HEK293 (cell line): Measurements from ENCODE around the gene RRAS.

Source experiments
- CTCF ChIA-PET: fragments of 350-600 bp; formaldehyde crosslinking; extraction: SDS; loops from one replicate; lab custom pipeline; 2021; ENCODE audit warnings: antibody characterized with exemption; lab: Yijun Ruan, JAX
- POLR2A ChIA-PET: fragments of 300-600 bp; formaldehyde crosslinking; extraction: SDS; loops from one replicate; lab custom pipeline; 2020; ENCODE audit warnings: antibody characterized with exemption, inconsistent platforms; lab: Yijun Ruan, JAX
- H3K27ac ChIP-seq: fragments of 200-500 bp; sonication (Bioruptor generic); 2 replicates; pipeline ENCODE4 v1.5.1; 2014; ENCODE audit warnings: low read depth, low read length, control low read depth, inconsistent platforms; ENCODE audit errors: extremely low read depth
- H3K36me3 ChIP-seq, 2 experiments: fragments of 200-500 bp in 1 of 2; sonication (Bioruptor generic) in 1 of 2; 1 replicate in 1 of 2; 2 replicates in 1 of 2; pipeline ENCODE4 v1.5.1; 2014 to 2017; ENCODE audit warnings: inconsistent platforms in 2 of 2, low read length in 2 of 2; ENCODE audit not compliant: control insufficient read depth in 2 of 2, insufficient read depth in 1 of 2
- H3K4me1 ChIP-seq: fragments of 200-500 bp; sonication (Bioruptor generic); 2 replicates; pipeline ENCODE4 v1.5.1; 2014; ENCODE audit warnings: mild to moderate bottlenecking, low read length, inconsistent platforms; ENCODE audit not compliant: control insufficient read depth, insufficient read depth
- H3K4me3 ChIP-seq: 2 replicates; pipeline ENCODE4 v1.5.1; 2011; ENCODE audit warnings: low read depth, mild to moderate bottlenecking, control low read depth, low read length, moderate library complexity
- H3K9me3 ChIP-seq: fragments of 200-500 bp; sonication (Bioruptor generic); 2 replicates; pipeline ENCODE4 v1.5.1; 2014; ENCODE audit warnings: low read depth, low read length, inconsistent platforms; ENCODE audit not compliant: control insufficient read depth, insufficient read depth
- EGR2 ChIP-seq: fragments of 450-650 bp; formaldehyde crosslinking; IDR thresholded peaks from 2 replicates; pipeline ENCODE4 v1.5.1; 2016; ENCODE audit warnings: low read depth, missing biosample characterization, missing genetic modification characterization
- PRDM1 ChIP-seq: fragments of 450-650 bp; formaldehyde crosslinking; IDR thresholded peaks from 2 replicates; pipeline ENCODE4; 2016; ENCODE audit warnings: missing biosample characterization, missing genetic modification characterization
- SCRT1 ChIP-seq: fragments of 450-650 bp; formaldehyde crosslinking; IDR thresholded peaks from 2 replicates; pipeline ENCODE4 v1.5.1; 2016; ENCODE audit warnings: missing biosample characterization, missing genetic modification characterization, borderline replicate concordance
- ZFHX2 ChIP-seq: fragments of 450-650 bp; formaldehyde crosslinking; conservative IDR thresholded peaks from 2 replicates; pipeline ENCODE4 v1.5.1; 2016; ENCODE audit warnings: missing biosample characterization, missing genetic modification characterization
- ZNF132 ChIP-seq: fragments of 450-650 bp; formaldehyde crosslinking; IDR thresholded peaks from 2 replicates; pipeline ENCODE4 v1.5.1; 2017; ENCODE audit warnings: missing biosample characterization, missing genetic modification characterization, borderline replicate concordance
- ZNF2 ChIP-seq: fragments of 450-650 bp; formaldehyde crosslinking; IDR thresholded peaks from 2 replicates; pipeline ENCODE4 v1.5.1; 2016; ENCODE audit warnings: missing biosample characterization, missing genetic modification characterization
- ZNF202 ChIP-seq: fragments of 450-650 bp; formaldehyde crosslinking; IDR thresholded peaks from 2 replicates; pipeline ENCODE4 v1.5.1; 2016; ENCODE audit warnings: missing biosample characterization, missing genetic modification characterization, borderline replicate concordance
- ZNF341 ChIP-seq: fragments of 450-650 bp; formaldehyde crosslinking; IDR thresholded peaks from 2 replicates; pipeline ENCODE4; 2016; ENCODE audit warnings: low read depth, missing biosample characterization, missing genetic modification characterization
- ZNF623 ChIP-seq: fragments of 450-650 bp; formaldehyde crosslinking; IDR thresholded peaks from 2 replicates; pipeline ENCODE4 v1.5.1; 2016; ENCODE audit warnings: missing biosample characterization, missing genetic modification characterization
- TF ChIP-seq, protein P1 (sequence below): fragments of 450-650 bp; formaldehyde crosslinking; IDR thresholded peaks from 2 replicates; pipeline ENCODE4 v1.5.1; 2016; ENCODE audit warnings: missing biosample characterization, missing genetic modification characterization
- TF ChIP-seq, protein P2 (sequence below): fragments of 450-650 bp; formaldehyde crosslinking; IDR thresholded peaks from 2 replicates; pipeline ENCODE4 v1.5.1; 2017; ENCODE audit warnings: missing biosample characterization, missing genetic modification characterization
- TF ChIP-seq, protein P3 (sequence below): fragments of 450-650 bp; formaldehyde crosslinking; IDR thresholded peaks from 2 replicates; pipeline ENCODE4 v1.5.1; 2017; ENCODE audit warnings: missing biosample characterization, missing genetic modification characterization

The RRAS gene

DNA sequence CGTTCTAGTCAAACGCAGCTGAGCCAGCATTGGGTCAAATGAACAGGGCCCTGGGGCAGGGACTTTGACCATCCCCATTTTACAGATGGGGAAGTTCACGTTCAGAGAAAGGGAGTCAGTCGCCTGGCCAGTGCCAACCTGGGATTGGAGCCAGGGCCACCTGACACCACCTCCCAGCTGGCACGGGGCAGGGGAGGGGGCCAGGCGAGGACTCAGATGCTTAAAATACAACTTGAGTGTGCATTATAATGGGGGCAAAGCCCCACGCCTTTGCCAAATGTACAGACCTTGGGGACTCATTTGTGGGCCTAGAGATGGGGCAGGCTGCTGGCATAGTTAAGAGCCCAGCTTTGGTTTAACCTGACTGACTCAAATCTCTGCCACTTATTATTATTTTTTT is 34.3 kb downstream of the RRAS start:
- no peaks in the 10 kb centered on the region for H3K4me1 ChIP-seq
- H3K36me3 ChIP-seq: peaks cover 69 to 89% of the 10 kb centered on the region in 2 experiments
- ChIA-PET CTCF (no interaction called here), POLR2A (interaction anchor here (0.6 kb wide), 1 partner anchor 144 kb away, joined by 3 read pairs; no protein-coding TSS in a partner anchor)
- 0 out of 2 replicates have a peak overlapping the region, but pooled peaks have one; percentile 24 for H3K27ac ChIP-seq
- H3K9me3 ChIP-seq: no peaks in the 10 kb centered on the region
- H3K4me3 ChIP-seq: no peak overlapping the region
- TF ChIP-seq ZNF341 (tag by site-specific recombination): no peak
- peak; percentile 77 for TF ChIP-seq ZNF623 (tag by site-specific recombination)
- TF ChIP-seq, all 188 proteins: peak for 1

DNA sequence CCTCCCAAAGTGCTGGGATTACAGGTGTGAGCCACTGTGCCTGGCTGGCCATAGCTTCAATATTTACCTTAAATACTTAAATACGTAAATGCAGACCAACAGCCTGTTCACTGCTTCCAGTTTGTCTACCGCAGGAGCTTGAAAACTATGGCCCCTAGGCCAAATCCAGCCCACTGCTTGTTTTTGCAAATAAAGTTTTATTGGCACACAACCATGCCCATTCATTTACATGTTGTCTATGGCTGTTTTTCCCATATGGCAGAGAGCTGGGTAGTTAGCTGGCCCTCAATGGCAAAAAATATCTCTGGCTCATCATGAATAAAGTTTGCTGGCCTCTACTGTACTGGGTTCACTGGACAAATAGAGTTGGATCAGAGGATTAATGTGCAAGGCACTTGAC is 37.1 kb downstream of the RRAS start:
- POLR2A ChIA-PET: interaction anchor here (1.1 kb wide), 1 partner anchor 37 kb away, joined by 5 read pairs; the partner anchor contains the start of gene RRAS
- CTCF ChIA-PET: no interaction called here

DNA sequence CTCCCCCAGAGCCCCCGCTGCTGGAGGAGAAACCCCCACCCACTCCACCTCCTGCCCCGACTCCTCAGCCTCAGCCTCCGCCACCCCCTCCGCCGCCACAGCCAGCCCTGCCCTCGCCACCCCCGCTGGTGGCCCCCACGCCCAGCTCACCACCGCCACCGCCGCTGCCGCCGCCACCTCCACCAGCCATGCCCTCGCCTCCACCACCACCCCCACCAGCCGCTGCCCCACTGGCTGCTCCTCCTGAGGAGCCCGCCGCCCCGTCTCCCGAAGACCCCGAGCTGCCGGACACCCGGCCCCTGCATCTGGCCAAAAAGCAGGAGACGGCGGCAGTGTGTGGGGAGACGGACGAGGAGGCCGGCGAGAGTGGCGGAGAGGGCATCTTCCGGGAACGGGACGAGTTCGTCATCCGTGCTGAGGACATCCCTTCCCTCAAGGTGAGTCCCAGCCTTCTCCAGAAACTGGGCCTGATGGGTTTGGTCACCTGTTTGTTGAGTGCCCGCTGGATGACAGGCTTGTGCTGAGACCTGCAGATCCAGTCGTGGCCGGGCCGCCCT is 38.4 kb downstream of the RRAS start:
- H3K4me1 ChIP-seq: no peaks in the 10 kb centered on the region
- peaks cover 79 to 81% of the 10 kb centered on the region in 2 experiments for H3K36me3 ChIP-seq
- POLR2A ChIA-PET: no interaction called here
- CTCF ChIA-PET: no interaction called here
- TF ChIP-seq ZNF2 (tag by site-specific recombination): no peak
- peak; percentile 49 for TF ChIP-seq ZFHX2 (tag by site-specific recombination)
- TF ChIP-seq SCRT1: no peak
- no peaks in the 10 kb centered on the region for H3K9me3 ChIP-seq
- H3K4me3 ChIP-seq: no peak overlapping the region
- H3K27ac ChIP-seq: no peak overlapping the region

More for the DNA sequence above, 37.1 kb downstream of the RRAS start:
- no peak overlapping the region for H3K27ac ChIP-seq
- peaks cover 76 to 88% of the 10 kb centered on the region in 2 experiments for H3K36me3 ChIP-seq
- no peak for TF ChIP-seq ZNF202
- TF ChIP-seq, protein P1, sequence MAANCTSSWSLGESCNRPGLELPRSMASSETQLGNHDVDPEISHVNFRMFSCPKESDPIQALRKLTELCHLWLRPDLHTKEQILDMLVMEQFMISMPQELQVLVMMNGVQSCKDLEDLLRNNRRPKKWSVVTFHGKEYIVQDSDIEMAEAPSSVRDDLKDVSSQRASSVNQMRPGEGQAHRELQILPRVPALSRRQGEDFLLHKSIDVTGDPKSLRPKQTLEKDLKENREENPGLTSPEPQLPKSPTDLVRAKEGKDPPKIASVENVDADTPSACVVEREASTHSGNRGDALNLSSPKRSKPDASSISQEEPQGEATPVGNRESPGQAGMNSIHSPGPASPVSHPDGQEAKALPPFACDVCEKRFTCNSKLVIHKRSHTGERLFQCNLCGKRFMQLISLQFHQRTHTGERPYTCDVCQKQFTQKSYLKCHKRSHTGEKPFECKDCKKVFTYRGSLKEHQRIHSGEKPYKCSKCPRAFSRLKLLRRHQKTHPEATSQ (tag by site-specific recombination): no peak
- TF ChIP-seq ZNF132 (tag by site-specific recombination): no peak
- TF ChIP-seq, protein P2, sequence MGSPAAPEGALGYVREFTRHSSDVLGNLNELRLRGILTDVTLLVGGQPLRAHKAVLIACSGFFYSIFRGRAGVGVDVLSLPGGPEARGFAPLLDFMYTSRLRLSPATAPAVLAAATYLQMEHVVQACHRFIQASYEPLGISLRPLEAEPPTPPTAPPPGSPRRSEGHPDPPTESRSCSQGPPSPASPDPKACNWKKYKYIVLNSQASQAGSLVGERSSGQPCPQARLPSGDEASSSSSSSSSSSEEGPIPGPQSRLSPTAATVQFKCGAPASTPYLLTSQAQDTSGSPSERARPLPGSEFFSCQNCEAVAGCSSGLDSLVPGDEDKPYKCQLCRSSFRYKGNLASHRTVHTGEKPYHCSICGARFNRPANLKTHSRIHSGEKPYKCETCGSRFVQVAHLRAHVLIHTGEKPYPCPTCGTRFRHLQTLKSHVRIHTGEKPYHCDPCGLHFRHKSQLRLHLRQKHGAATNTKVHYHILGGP: no peak
- TF ChIP-seq, protein P3, sequence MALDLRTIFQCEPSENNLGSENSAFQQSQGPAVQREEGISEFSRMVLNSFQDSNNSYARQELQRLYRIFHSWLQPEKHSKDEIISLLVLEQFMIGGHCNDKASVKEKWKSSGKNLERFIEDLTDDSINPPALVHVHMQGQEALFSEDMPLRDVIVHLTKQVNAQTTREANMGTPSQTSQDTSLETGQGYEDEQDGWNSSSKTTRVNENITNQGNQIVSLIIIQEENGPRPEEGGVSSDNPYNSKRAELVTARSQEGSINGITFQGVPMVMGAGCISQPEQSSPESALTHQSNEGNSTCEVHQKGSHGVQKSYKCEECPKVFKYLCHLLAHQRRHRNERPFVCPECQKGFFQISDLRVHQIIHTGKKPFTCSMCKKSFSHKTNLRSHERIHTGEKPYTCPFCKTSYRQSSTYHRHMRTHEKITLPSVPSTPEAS (tag by site-specific recombination): no peak
- H3K4me3 ChIP-seq: no peak overlapping the region
- no peaks in the 10 kb centered on the region for H3K4me1 ChIP-seq
- H3K9me3 ChIP-seq: no peaks in the 10 kb centered on the region

DNA sequence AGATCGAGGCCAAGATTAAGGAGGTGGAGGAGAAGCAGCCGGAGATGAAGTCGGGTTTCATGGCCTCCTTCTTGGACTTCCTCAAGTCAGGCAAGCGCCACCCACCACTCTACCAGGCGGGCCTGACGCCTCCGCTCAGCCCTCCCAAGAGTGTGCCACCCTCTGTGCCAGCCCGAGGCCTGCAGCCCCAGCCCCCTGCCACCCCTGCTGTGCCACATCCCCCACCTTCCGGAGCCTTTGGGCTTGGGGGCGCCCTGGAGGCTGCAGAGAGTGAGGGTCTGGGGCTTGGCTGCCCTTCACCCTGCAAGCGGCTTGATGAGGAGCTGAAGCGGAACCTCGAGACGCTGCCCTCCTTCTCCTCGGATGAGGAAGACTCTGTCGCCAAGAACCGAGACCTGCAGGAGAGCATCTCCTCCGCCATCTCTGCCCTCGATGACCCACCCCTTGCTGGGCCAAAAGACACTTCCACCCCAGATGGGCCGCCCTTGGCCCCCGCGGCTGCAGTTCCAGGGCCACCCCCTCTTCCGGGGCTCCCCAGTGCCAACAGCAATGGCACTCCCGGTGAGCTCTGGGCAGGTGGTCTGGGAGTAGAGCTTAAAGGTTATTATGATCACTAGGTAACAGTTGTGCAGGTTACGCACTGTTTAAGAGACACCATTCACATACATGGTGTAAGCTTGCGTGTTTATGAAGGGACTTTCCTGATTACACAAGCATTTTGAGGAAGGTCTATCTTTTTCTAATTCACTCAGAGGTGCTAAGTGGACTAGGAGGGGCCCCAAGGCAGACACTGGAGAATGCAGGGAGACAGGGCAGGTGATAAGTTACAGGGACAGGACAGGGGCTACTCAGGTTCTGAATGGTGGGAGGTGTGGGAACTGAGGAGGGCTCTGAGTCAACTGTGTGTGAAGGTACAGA is 40.3 kb downstream of the RRAS start:
- no peak overlapping the region for H3K4me3 ChIP-seq
- ChIA-PET POLR2A (interaction anchor here (0.6 to 0.9 kb wide), 2 partner anchors 9 to 483 kb away, joined by 4 to 5 read pairs; no protein-coding TSS in a partner anchor), CTCF (interaction anchor here (0.7 kb wide), 1 partner anchor 33 kb away, joined by 3 read pairs; no protein-coding TSS in a partner anchor)
- H3K27ac ChIP-seq: no peak overlapping the region
- no peaks in the 10 kb centered on the region for H3K9me3 ChIP-seq
- TF ChIP-seq EGR2 (tag by site-specific recombination) (0 out of 2 replicates have a peak, but pooled peaks have one; percentile 28), PRDM1 (tag by site-specific recombination) (no peak)
- TF ChIP-seq, all 188 proteins: peak for 1
- H3K4me1 ChIP-seq: no peaks in the 10 kb centered on the region
- peaks cover 67 to 85% of the 10 kb centered on the region in 2 experiments for H3K36me3 ChIP-seq
